GM19397 (cell line): ENCODE results near the gene ASAP3.
"Not testable (repeated sequence)": the region's sequence is repeated elsewhere in the genome, so short reads cannot be mapped to it uniquely, and the experiment has no call there.

Source experiments
- ATAC-seq: cut with Tn5 transposase; IDR thresholded peaks from one replicate; pipeline ENCODE4 v1.9.1; 2021; ENCODE audit warnings: mild to moderate bottlenecking, moderate library complexity; ENCODE audit not compliant: unreplicated experiment

Gene ASAP3

GRCh38 chr1:23515905-23516304 lies 31.9 kb upstream of the ASAP3 start:
- ATAC-seq = no peak

- ATAC-seq = no peak
These were observed 30.2 kb upstream of the ASAP3 start for GRCh38 chr1:23514111-23514679.

GRCh38 chr1:23509896-23510295 lies 25.9 kb upstream of the ASAP3 start:
- ATAC-seq = no peak

GRCh38 chr1:23506376-23507107 lies 22.6 kb upstream of the ASAP3 start:
- no peak for ATAC-seq

- no peak for ATAC-seq
These were observed 21.9 kb upstream of the ASAP3 start for GRCh38 chr1:23505851-23506250.

GRCh38 chr1:23504156-23504555 lies 20.2 kb upstream of the ASAP3 start:
- not testable (repeated sequence) for ATAC-seq

- no peak for ATAC-seq
These were observed 19.0 kb upstream of the ASAP3 start for GRCh38 chr1:23502951-23503350.

GRCh38 chr1:23500466-23500865 lies 16.5 kb upstream of the ASAP3 start:
- no peak for ATAC-seq

GRCh38 chr1:23497777-23498439 lies 13.9 kb upstream of the ASAP3 start:
- ATAC-seq = no peak

- ATAC-seq = no peak
These were observed 12.7 kb upstream of the ASAP3 start for GRCh38 chr1:23496490-23497181.

- ATAC-seq = not testable (repeated sequence)
These were observed 10.9 kb upstream of the ASAP3 start for GRCh38 chr1:23494836-23495235.

GRCh38 chr1:23492776-23493175 lies 8.8 kb upstream of the ASAP3 start:
- ATAC-seq = not testable (repeated sequence)

- no peak for ATAC-seq
These were observed 8.2 kb upstream of the ASAP3 start for GRCh38 chr1:23492132-23492720.

- ATAC-seq = no peak
These were observed 5.9 kb upstream of the ASAP3 start for GRCh38 chr1:23489842-23490241.

GRCh38 chr1:23485002-23485332 lies 988 bp upstream of the ASAP3 start:
- ATAC-seq = no peak

GRCh38 chr1:23484253-23485001 lies 448 bp upstream of the ASAP3 start:
- ATAC-seq = peak; percentile 61

- ATAC-seq = no peak
These were observed 2.1 kb downstream of the ASAP3 start for GRCh38 chr1:23481904-23482303.

GRCh38 chr1:23481026-23481597 lies 2.9 kb downstream of the ASAP3 start:
- ATAC-seq = no peak

GRCh38 chr1:23480187-23481025 lies 3.6 kb downstream of the ASAP3 start:
- no peak for ATAC-seq

- ATAC-seq = no peak
These were observed 4.4 kb downstream of the ASAP3 start for GRCh38 chr1:23479666-23479941.
